Measurements from ENCODE around the gene POMGNT2.

The POMGNT2 gene

DNA sequence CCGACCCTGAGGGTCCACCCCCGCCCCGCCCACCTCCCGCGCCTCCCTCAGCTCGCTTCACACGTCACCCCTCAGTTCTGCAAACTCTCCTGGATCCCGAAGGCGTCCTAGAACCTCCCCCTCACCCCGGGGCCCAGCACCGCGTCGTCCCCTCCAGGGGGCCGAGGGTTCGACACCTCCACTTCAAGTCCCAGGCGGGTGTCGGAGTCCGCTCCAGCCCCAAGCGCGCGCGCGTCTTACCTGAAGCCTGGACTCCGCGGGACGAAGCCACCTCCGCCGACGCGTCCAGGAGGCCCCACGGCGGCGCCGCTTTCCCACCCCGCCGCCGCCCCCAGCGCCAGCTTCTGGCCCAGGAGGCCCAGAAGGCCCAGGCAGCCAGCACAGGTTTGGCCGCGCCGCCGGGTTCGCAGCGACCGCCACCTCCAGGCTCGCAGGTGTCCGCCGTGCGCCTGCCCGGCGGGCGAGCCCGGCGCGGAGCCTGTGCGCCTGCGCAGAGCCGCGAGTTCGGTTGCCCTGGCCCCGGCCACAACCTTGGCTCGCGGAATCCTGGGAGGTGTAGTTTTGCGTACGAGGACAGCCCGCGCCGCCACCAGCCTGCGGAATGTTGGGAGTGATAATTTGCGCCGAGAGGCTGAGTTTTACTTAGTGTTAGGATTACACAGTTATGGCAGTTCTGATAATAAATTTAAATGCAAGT lies at the start of gene POMGNT2:
Gene POMGNT2, minus strand, starts transcription at position 484 of the 697 bp plus-strand sequence. CDS start 24,648 bp downstream, outside the sequence.
- peak; percentile 100 for DNase-seq (ENCODE audit: low spot score)

DNA sequence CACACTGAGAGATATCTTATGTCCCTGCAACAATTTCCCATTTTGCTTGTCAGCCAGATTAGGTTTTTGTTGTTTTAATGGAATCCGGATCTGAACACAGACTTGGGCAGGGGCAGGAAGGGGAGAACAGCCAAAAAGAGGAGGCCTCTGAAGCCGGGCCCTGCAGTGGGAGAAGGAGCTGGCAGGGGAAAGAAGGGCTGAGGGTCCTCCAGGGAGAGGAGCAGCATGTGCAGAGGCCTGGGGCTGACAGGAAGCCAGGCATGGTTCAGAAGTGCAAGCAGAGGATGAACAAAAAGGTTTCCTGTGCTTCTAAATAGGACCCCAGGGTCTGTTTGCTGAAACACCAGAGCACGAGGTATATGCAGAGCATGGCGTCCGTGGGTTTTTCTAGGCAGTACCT lies 49.1 kb upstream of the POMGNT2 start:
- DNase-seq (ENCODE audit: low spot score), result no peak

DNA sequence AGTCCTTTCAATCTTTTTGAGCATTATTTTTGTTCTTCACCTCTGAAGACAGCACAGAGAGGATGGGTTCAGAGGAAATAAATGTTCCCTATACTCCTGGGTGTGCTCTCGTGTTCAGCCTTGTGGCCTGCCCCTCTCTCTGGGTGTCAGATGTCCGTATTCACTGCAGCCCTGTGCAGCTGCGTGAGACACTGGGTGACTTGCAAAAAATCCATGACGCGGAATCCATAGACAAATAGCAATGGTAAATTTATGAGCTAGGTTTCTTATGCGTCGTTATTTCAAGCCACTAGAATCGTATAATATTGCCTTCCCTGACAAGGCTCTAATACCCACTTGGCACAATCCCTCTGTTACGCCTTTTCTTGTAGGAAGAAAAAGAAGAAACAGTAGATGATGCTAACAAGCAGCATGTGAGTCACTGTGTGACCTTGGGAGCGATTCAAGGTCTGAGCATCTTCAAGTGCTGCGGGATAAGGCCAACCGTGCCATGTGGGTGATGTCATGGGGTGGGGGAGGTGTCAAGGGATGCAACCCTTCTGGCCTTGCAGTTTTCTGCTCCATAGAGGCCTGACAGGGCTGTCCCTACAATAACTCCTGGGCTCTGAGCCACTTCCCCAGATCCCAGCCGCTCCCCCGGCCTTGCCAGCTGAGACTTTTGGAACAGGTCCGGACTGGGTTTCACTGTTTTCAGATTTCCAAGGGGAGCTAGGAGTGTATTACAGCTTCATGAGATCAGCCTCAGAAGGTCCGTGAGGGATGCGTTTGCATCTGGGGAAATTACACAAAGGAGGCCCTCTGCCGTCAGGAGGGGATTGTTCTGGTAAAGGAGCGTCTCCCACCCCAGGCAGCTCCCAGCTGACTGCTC lies 47.6 kb upstream of the POMGNT2 start:
- DNase-seq (ENCODE audit: low spot score), result peak; percentile 79

GRCh38 chr3:43152649-43153048 lies 46.8 kb upstream of the POMGNT2 start:
- no peak for DNase-seq (ENCODE audit: low spot score)

- DNase-seq (ENCODE audit: low spot score), result no peak
Measured at GRCh38 chr3:43148033-43148432, 42.2 kb upstream of the POMGNT2 start.

DNA sequence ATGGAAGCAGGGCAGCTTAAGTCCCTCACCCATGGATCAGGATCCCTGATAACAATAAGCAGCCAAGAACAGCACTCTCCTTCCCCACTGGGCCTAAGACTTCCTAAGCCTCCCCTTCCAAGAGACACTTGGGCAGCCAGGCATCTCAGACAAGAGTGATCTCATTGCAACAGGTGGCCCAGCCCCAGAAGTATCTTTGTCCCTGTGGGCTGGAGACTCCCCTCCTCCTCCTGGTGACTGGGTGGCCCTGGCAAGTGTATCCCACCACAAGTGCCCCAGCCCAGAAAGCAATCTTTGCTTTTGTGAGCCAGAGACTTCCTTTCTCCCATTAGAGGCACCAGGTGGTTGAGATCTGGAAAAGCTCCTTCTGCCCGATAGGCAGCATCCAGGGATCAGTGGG lies 40.7 kb upstream of the POMGNT2 start:
- no peak for DNase-seq (ENCODE audit: low spot score)

GRCh38 chr3:43144761-43145490 lies 39.0 kb upstream of the POMGNT2 start:
- DNase-seq (ENCODE audit: low spot score), result peak; percentile 53

DNA sequence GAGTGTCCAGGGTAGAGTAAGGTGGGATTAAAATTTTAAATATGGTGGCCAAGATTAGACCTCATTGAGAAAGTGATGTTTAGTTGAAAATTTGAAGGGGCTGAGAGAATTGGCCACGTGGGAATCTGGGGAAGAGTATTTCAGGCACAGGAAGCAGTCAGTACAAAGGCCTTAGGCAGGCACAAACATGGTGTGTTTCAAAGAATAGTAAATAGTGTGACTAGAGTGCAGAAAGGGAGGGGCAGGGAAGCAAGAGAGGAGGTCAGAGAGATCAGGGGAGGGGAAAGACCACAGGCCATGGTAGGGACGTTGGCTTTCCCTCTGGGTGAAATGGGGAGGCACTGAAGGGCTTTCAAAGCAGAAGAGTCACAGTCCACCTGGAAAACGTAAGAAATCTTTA lies 36.6 kb upstream of the POMGNT2 start:
- no peak for DNase-seq (ENCODE audit: low spot score)

- no peak for DNase-seq (ENCODE audit: low spot score)
Measured at GRCh38 chr3:43138488-43139231, 32.8 kb upstream of the POMGNT2 start.

DNA sequence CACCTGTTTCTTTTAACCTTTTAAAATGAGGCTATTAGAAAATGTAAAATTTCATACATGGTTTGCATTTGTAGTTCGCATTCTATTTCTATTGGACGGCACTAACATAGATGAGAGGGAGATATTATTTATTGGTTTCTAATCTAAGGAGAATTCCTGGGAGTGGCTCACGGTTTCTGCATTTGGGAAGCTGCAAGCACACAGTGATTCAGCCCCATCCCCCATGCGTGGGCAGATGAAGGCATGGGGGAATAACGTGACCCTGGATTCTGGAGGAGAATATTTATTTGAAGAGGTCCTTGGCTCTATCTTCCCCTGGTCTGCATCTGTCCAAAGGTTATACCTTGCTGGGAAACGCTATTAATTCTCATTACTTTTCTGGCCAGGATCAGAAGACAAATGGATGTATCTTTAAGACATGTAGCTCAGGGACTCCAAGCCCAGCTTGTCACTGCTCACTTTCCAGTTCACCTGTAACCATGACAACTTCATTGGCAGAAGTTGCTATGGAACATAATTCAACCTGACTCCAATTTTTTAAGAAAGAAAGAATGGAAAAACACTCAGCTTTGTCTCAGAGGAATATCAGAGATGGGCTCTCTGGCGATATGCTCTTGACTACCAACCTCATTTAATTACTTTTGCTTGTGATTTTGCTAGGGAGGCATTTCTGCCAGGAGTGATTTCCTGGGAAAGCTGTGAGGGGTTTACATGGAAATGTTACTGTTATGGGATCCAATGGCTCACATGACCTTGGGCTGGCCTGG lies 27.2 kb upstream of the POMGNT2 start:
- no peak for DNase-seq (ENCODE audit: low spot score)

DNA sequence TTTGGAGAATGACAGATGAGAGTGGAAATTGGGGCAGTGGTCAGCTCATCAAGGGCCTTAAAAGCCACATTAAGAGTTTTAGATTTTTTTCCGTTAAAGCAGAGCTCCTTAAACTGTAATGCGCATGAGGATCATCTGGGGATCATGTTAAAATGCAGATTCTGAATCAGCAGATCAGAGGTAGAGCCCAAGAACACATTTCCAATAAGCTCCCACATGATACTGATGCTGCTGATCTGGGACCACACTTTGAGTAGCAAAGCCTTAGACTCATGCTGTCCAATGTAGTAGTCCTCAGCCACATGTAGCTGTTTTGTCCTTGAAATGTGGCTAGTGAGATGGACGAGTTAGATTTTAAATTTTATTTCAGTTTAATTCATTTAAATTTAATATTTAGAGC lies 26.3 kb upstream of the POMGNT2 start:
- DNase-seq (ENCODE audit: low spot score), result no peak

- DNase-seq (ENCODE audit: low spot score), result no peak
Measured at GRCh38 chr3:43128464-43128863, 22.6 kb upstream of the POMGNT2 start.

GRCh38 chr3:43126536-43126935 lies 20.7 kb upstream of the POMGNT2 start:
- no peak for DNase-seq (ENCODE audit: low spot score)

DNA sequence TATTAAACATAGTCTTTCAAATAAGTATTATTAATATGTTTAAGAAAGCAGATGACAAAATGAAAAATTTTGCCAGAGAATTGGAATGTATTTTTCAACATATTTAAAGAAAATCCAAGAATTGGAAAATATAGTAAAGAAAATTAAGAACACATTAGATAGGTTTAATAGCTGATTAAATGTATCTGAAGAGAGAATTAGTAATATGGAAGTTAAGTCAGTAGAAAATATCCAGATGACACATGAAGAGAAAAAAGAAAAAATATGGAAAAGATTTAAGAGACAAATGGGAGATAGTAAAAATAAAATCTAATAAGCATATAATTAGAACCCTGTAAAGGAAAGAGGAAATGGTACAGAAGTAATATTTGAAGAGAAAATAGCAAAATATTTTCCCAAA lies 18.0 kb upstream of the POMGNT2 start:
- DNase-seq (ENCODE audit: low spot score), result no peak

- DNase-seq (ENCODE audit: low spot score), result no peak
Measured at GRCh38 chr3:43120937-43121336, 15.1 kb upstream of the POMGNT2 start.

DNA sequence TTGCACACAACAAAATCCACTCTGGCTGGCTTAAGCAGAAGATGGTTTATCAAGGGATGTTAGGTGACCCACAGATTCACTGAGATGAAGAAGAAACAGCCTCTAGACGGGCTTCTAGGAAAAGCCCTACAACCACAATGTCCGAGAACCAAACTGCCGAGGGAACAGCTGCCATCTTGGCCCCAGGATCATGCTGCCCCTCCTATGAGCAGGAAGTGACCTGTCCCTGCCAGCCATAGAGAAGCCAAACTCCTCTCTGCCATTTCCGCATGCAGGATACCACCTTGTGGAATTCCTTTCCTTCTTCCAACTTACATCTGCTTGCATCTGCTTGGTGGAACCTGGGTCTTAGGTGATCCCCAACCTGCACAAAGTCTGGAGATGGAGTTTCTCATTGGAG lies 11.4 kb upstream of the POMGNT2 start:
- DNase-seq (ENCODE audit: low spot score), result no peak

DNA sequence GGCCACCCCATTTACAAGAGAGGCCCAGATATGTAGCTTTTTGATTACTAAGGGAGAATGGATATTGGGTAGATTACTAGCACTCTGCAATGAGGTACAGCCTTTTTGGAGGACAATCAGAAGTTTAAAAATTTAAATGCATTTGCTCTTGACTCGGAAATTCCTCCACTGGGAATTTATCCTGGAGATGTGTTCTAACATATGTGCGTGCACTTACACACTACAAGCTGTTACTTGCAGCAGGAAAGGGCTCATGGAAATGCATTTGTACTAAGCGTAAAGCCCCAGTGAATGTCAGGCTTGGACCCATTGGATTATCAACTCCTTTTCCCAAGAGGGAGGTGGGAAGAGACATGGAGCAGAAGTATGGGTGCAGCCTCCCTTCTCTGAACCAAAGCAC lies 7.8 kb upstream of the POMGNT2 start:
- DNase-seq (ENCODE audit: low spot score), result no peak

DNA sequence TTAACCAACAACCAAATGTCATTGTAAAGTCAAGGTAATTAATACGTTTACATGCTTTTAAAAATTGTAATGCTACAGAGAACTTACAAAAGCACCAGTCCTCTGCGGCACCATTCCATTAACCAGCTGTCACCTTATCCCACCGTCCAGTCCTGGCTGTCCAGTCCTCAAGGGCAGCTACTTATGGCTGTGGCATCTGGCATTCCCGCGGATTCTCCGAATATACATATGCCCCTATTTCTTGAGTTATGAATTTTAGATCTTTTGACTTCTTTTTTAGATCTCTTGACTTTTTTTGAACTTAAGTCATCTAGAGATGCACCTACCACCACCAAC lies 382 bp upstream of the POMGNT2 start:
- DNase-seq (ENCODE audit: low spot score), result no peak

GRCh38 chr3:43104660-43105595 lies 951 bp downstream of the POMGNT2 start:
- no peak for DNase-seq (ENCODE audit: low spot score)

DNA sequence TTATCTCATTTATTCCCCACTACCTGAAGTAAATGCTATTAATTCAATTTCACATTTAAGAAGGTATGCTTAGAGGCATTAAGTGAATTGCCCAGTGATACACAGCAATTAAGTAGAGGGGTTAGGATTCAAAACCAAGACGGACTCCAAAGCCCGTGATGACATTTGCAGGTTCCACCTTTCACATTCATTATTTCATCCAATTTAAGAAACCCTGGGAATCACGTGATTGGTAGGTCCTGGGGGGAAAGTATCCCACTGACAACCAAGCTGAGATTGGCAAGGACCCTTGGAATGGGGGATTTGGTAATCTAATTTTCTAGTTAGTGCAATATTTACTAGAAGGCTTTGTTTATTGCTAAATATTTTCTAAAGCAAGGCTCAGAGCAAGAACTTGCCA lies 1.8 kb downstream of the POMGNT2 start:
- no peak for DNase-seq (ENCODE audit: low spot score)

Measured in AG20443 (cell line).